Measurements from ENCODE around the gene C1orf226.

C1orf226 gene

DNA sequence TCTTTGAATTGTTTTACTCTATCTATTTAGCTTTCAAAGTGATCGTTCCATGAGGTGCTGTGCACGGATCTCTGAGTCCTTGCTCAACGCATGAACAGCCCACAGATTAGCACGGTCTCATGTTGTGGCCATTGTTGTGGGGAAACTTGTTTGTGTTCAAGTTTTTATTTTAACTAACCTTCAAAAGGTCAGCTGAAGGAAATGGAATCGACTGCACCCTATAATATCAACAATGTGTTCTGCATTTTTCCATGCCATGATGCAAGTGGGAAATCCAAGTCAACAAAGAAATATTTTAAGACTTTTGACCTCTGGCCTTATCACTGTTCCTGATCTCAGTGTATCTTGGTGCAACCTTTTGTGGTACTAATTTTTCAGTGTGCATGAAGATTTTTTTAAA lies 24.3 kb downstream of the C1orf226 start:
- TF ChIP-seq, protein P1, sequence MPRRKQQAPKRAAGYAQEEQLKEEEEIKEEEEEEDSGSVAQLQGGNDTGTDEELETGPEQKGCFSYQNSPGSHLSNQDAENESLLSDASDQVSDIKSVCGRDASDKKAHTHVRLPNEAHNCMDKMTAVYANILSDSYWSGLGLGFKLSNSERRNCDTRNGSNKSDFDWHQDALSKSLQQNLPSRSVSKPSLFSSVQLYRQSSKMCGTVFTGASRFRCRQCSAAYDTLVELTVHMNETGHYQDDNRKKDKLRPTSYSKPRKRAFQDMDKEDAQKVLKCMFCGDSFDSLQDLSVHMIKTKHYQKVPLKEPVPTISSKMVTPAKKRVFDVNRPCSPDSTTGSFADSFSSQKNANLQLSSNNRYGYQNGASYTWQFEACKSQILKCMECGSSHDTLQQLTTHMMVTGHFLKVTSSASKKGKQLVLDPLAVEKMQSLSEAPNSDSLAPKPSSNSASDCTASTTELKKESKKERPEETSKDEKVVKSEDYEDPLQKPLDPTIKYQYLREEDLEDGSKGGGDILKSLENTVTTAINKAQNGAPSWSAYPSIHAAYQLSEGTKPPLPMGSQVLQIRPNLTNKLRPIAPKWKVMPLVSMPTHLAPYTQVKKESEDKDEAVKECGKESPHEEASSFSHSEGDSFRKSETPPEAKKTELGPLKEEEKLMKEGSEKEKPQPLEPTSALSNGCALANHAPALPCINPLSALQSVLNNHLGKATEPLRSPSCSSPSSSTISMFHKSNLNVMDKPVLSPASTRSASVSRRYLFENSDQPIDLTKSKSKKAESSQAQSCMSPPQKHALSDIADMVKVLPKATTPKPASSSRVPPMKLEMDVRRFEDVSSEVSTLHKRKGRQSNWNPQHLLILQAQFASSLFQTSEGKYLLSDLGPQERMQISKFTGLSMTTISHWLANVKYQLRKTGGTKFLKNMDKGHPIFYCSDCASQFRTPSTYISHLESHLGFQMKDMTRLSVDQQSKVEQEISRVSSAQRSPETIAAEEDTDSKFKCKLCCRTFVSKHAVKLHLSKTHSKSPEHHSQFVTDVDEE (CRISPR knock-in tag; IDR thresholded peaks at IDR 0.05), result no peak
- TF ChIP-seq ESRRG (CRISPR knock-in tag; IDR thresholded peaks at IDR 0.05), result no peak
- TF ChIP-seq ARNTL (CRISPR knock-in tag; IDR thresholded peaks at IDR 0.05; ENCODE audit: borderline replicate concordance, low read depth), result no peak
- no peak for TF ChIP-seq PATZ1 (CRISPR knock-in tag; IDR thresholded peaks at IDR 0.05; ENCODE audit: borderline replicate concordance)
- no peak for TF ChIP-seq ZFP3 (CRISPR knock-in tag; IDR thresholded peaks at IDR 0.05)
- TF ChIP-seq OSR1 (CRISPR knock-in tag; IDR thresholded peaks at IDR 0.05), result no peak
- no peak for TF ChIP-seq ZNF70 (CRISPR knock-in tag; IDR thresholded peaks at IDR 0.05)
- TF ChIP-seq BACH2 (CRISPR knock-in tag; IDR thresholded peaks at IDR 0.05; ENCODE audit: borderline replicate concordance), result no peak
- no peak for TF ChIP-seq SNAI2 (CRISPR knock-in tag; IDR thresholded peaks at IDR 0.05)
- no peak for TF ChIP-seq GLIS3 (CRISPR knock-in tag; IDR thresholded peaks at IDR 0.05)
- TF ChIP-seq CSDC2 (CRISPR knock-in tag; IDR thresholded peaks at IDR 0.05), result no peak
- ATAC-seq, result no peak

DNA sequence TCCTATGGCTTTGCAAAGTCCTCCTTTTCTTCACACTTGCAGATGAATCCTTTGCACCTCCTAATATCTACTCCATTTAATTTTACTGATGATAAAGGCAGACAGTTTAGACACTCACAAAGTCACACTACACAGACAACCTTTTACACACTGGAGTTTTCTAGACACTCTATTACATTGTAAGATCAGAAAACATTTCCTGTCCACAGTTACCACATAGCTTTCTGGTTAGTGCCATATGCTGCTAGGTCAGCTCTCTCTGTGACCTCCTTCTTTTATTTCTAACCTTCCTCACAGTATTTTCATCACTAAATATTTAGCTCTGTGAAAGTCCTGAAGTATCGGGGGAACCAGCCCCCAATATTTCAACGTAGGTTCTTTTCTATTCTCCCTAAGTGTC lies 25.3 kb downstream of the C1orf226 start:
- no peak for ATAC-seq
- TF ChIP-seq TCF4 (CRISPR knock-in tag; IDR thresholded peaks at IDR 0.05; ENCODE audit: borderline replicate concordance), result no peak
- TF ChIP-seq, protein P1 (CRISPR knock-in tag; IDR thresholded peaks at IDR 0.05), result no peak
- no peak for TF ChIP-seq RARB (CRISPR knock-in tag; IDR thresholded peaks at IDR 0.05)
- no peak for TF ChIP-seq ZNF8 (CRISPR knock-in tag; IDR thresholded peaks at IDR 0.05)
- TF ChIP-seq ESRRG (CRISPR knock-in tag; IDR thresholded peaks at IDR 0.05), result no peak
- no peak for TF ChIP-seq BACH2 (CRISPR knock-in tag; IDR thresholded peaks at IDR 0.05; ENCODE audit: borderline replicate concordance)
- TF ChIP-seq ISL1 (CRISPR knock-in tag; IDR thresholded peaks at IDR 0.05), result no peak
- TF ChIP-seq ZFP3 (CRISPR knock-in tag; IDR thresholded peaks at IDR 0.05), result no peak

- TF ChIP-seq ZNF8 (CRISPR knock-in tag; IDR thresholded peaks at IDR 0.05) (no peak), TCF4 (CRISPR knock-in tag; IDR thresholded peaks at IDR 0.05; ENCODE audit: borderline replicate concordance) (no peak), OSR1 (CRISPR knock-in tag; IDR thresholded peaks at IDR 0.05) (no peak), SNAI2 (CRISPR knock-in tag; IDR thresholded peaks at IDR 0.05) (no peak), PPARA (CRISPR knock-in tag; IDR thresholded peaks at IDR 0.05; ENCODE audit: borderline replicate concordance) (no peak)
- TF ChIP-seq, protein P2, sequence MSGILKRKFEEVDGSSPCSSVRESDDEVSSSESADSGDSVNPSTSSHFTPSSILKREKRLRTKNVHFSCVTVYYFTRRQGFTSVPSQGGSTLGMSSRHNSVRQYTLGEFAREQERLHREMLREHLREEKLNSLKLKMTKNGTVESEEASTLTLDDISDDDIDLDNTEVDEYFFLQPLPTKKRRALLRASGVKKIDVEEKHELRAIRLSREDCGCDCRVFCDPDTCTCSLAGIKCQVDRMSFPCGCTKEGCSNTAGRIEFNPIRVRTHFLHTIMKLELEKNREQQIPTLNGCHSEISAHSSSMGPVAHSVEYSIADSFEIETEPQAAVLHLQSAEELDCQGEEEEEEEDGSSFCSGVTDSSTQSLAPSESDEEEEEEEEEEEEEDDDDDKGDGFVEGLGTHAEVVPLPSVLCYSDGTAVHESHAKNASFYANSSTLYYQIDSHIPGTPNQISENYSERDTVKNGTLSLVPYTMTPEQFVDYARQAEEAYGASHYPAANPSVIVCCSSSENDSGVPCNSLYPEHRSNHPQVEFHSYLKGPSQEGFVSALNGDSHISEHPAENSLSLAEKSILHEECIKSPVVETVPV (CRISPR knock-in tag; IDR thresholded peaks at IDR 0.05), result no peak
- ATAC-seq, result no peak; the same call in 2 of the 3 replicates
Measured at GRCh38 chr1:162407539-162407938, 26.0 kb downstream of the C1orf226 start.

DNA sequence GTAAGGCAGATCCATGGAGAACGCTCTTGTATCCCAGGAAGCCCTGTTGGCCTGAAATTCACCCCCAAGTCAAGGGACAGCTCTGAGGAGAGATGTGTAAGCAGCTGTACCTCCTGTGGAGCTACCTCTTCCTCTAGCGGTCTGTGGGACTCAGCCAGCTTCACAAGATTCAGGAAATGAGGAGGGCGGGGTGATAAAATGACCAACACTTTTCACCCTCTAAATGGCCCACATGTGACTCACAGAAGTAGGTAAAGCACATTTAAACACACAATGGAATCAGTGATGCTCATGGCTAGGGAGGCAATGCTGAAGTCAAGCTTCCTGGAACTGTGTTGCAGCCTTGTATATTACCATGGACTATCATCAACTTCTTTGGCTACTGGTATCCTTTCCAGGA lies 30.5 kb downstream of the C1orf226 start, which contains the start of gene SH2D1B:
Gene SH2D1B (minus strand): TSS at position 135 of the 400 bp plus-strand sequence. CDS start 120 bp downstream, at position 15.
- TF ChIP-seq GLIS3 (CRISPR knock-in tag; IDR thresholded peaks at IDR 0.05) (no peak), RARB (CRISPR knock-in tag; IDR thresholded peaks at IDR 0.05) (no peak), ZFP3 (CRISPR knock-in tag; IDR thresholded peaks at IDR 0.05) (no peak), SNAI2 (CRISPR knock-in tag; IDR thresholded peaks at IDR 0.05) (no peak)
- ATAC-seq, result no peak

Data from SK-N-SH treated with all-trans-retinoic acid at 6 μM for 48 hours (cell line).